LNCaP clone FGC (cell line): Measurements from ENCODE around the gene WDR59.

Experiments used
- DNase-seq: peaks from one replicate; pipeline ENCODE4 v3.0.0-alpha.2; 2011; ENCODE audit warnings: low read depth
- H3K4me3 ChIP-seq: 2 replicates; pipeline ENCODE4 v1.5.1; 2011; ENCODE audit warnings: mild to moderate bottlenecking, low read depth, low read length, control low read depth
- CTCF ChIP-seq: IDR thresholded peaks from 2 replicates; pipeline ENCODE4 v1.5.1; 2012; ENCODE audit warnings: mild to moderate bottlenecking; ENCODE audit not compliant: control insufficient read depth, insufficient read depth; ENCODE audit errors: extremely low read depth

Gene WDR59

DNA sequence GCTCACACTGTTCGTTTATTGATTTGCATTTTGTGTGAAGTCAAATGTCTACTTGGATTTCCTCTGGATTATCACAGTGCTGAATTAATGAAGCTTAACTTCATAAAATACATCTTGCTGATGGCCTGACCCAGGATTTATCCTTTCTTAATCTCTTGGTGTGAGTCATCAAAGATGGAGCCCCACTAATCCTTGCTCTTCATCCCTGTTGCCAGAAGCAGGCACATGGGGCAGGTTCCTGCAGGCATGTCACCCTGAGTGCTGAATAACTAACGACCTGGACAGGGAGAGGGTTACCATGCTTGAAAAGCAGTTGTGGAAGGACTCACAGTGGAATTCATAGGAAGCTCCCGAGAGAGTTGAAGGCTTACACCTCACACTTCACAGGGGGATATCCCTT, 154.3 kb downstream of the WDR59 start:
- TF ChIP-seq CTCF: no peak
- H3K4me3 ChIP-seq: no peak overlapping the region
- DNase-seq: no peak

GRCh38 chr16:74829637-74830036, 155.3 kb downstream of the WDR59 start:
- no peak overlapping the region for H3K4me3 ChIP-seq
- TF ChIP-seq CTCF: no peak
- DNase-seq: no peak

- TF ChIP-seq CTCF: no peak
- H3K4me3 ChIP-seq: no peak overlapping the region
- DNase-seq: no peak
Observed at GRCh38 chr16:74825941-74826340, 159.0 kb downstream of the WDR59 start.

DNA sequence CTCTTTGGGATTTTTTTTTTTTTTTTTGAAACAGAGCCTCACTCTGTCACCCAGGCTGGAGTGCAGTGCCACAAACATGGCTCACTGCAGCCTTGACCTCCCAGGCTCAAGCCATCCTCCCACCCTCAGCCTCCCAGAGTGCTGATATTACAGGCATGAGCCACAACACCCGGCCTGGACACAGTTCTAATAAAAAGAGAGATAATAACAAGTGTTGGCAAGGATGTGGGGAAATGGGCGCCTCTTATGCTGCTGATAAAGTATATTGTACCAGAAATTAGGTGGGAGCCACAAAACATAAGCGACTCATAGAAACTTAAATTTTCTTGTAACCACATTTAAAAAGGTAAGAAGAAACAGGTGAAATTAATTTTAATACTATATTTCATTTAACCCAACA, 159.9 kb downstream of the WDR59 start:
- no peak for DNase-seq
- TF ChIP-seq CTCF: no peak
- H3K4me3 ChIP-seq: no peak overlapping the region
